HFF-Myc (cell line): ENCODE results near the gene GABRP.

ENCODE experiments used
- DNase-seq: peaks from one replicate; pipeline ENCODE4 v3.0.0-alpha.2; 2011; ENCODE audit warnings: low read depth; ENCODE audit errors: extremely low read depth
- H3K4me3 ChIP-seq: replicated peaks from 2 replicates; pipeline ENCODE4 v1.5.1; 2011; ENCODE audit warnings: low read depth, mild to moderate bottlenecking, control low read depth, low read length
- TF ChIP-seq, protein P1 (sequence below): IDR thresholded peaks from 2 replicates; pipeline ENCODE4 v1.5.1; 2012; ENCODE audit warnings: mild to moderate bottlenecking, low read depth, low read length, control low read depth; ENCODE audit errors: missing control alignments

The GABRP gene, protein sequence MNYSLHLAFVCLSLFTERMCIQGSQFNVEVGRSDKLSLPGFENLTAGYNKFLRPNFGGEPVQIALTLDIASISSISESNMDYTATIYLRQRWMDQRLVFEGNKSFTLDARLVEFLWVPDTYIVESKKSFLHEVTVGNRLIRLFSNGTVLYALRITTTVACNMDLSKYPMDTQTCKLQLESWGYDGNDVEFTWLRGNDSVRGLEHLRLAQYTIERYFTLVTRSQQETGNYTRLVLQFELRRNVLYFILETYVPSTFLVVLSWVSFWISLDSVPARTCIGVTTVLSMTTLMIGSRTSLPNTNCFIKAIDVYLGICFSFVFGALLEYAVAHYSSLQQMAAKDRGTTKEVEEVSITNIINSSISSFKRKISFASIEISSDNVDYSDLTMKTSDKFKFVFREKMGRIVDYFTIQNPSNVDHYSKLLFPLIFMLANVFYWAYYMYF

DNA sequence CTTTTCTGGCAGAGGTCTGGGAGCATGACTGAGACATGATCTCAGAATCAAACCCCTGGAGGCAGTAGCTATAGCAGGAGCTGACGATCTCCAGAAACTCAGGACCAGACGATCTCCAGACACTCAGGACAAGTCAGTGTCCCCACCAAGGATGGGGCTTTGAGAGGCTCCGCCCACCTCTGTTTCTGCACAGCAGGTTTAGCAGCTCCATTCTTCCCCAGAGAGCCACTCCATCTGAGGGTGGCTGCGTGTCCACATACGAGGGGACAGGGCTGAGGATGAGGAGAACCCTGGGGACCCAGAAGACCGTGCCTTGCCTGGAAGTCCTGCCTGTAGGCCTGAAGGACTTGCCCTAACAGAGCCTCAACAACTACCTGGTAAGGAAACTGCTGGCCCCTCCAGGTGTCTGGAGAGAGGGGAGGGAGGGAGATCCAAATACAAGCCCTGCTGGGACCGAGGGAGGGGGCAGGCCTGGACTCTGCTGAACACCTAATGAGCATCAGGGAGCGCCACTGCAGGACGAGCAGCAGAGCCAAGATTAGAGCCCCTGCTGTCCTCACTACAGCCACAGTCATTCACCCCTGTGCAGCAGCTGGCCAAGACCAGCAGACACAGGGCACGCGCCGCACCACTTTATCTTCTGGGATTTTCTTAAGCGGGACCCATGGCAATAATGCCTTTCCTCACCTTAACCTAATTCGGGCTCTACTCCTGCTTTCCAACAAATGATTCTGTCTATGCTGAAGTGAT is at the start of gene GABRP:
GABRP (plus strand) TSS at position 228 of the 750 bp plus-strand sequence. CDS start 4,891 bp downstream, outside the sequence.
- no peak within 1 kb of the TSS for H3K4me3 ChIP-seq
- no peak for DNase-seq
- TF ChIP-seq, protein P1, sequence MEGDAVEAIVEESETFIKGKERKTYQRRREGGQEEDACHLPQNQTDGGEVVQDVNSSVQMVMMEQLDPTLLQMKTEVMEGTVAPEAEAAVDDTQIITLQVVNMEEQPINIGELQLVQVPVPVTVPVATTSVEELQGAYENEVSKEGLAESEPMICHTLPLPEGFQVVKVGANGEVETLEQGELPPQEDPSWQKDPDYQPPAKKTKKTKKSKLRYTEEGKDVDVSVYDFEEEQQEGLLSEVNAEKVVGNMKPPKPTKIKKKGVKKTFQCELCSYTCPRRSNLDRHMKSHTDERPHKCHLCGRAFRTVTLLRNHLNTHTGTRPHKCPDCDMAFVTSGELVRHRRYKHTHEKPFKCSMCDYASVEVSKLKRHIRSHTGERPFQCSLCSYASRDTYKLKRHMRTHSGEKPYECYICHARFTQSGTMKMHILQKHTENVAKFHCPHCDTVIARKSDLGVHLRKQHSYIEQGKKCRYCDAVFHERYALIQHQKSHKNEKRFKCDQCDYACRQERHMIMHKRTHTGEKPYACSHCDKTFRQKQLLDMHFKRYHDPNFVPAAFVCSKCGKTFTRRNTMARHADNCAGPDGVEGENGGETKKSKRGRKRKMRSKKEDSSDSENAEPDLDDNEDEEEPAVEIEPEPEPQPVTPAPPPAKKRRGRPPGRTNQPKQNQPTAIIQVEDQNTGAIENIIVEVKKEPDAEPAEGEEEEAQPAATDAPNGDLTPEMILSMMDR = no peak

GRCh38 chr5:170736966-170737365 is 46.6 kb upstream of the GABRP start:
- TF ChIP-seq, protein P1 = no peak
- no peak overlapping the region for H3K4me3 ChIP-seq
- DNase-seq = no peak

GRCh38 chr5:170737591-170737990 is 45.9 kb upstream of the GABRP start:
- no peak overlapping the region for H3K4me3 ChIP-seq
- TF ChIP-seq, protein P1 = no peak
- DNase-seq = no peak

GRCh38 chr5:170738840-170739239 is 44.7 kb upstream of the GABRP start:
- TF ChIP-seq, protein P1 = no peak
- no peak overlapping the region for H3K4me3 ChIP-seq
- no peak for DNase-seq

DNA sequence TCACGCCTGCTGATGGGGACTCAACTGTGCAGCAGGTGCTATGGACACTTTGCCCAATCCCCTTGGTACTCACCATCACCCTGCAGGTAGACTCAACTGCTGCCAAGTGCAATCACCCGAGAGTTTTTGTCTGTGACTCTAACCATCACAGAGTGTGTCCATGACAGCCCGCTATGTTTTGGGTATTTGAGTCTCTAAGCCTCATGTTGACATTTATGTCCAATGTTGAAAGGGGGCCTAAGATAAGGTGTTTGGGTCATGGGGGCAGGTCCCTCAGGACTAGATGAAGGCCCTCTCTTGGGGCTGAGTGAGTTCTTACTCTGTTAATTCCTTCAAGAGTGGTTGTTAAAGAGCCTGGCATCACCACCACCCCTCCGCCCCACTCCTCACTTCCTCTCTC is 44.1 kb upstream of the GABRP start:
- TF ChIP-seq, protein P1 = no peak
- no peak for DNase-seq
- no peak overlapping the region for H3K4me3 ChIP-seq

GRCh38 chr5:170740551-170741205 is 42.8 kb upstream of the GABRP start:
- TF ChIP-seq, protein P1 = no peak
- no peak overlapping the region for H3K4me3 ChIP-seq
- DNase-seq = no peak
